GM19025 (cell line): Measurements from ENCODE around the gene RERE.
"Not testable (repeated sequence)": the region's sequence is repeated elsewhere in the genome, so short reads cannot be mapped to it uniquely, and the experiment has no call there.

Experiments used
- ATAC-seq: cut with Tn5 transposase; IDR thresholded peaks from one replicate; pipeline ENCODE4 v1.9.1; 2021; ENCODE audit warnings: mild to moderate bottlenecking, low read depth, moderate library complexity; ENCODE audit not compliant: unreplicated experiment

RERE gene

DNA sequence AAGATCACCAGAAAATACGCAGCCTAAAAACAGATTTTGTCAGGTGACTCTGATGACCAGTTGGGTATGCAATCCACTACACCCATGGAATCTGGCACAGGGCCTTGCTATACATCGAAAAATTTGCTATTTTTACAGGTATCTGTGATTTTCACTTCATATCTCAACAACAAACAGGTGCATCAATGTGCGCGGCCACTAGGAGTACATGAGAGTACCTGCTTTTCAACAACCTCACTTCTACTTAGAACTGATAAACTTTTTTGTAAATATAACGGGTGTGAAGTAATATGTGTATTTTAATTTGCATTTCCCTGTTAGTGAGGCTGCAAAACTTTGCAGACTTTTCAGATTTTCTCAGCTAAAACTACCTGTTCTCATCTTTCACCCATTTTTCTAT, 418.8 kb downstream of the RERE start:
- ATAC-seq = no peak

- no peak for ATAC-seq
Observed at GRCh38 chr1:8398086-8398485, 419.4 kb downstream of the RERE start.

DNA sequence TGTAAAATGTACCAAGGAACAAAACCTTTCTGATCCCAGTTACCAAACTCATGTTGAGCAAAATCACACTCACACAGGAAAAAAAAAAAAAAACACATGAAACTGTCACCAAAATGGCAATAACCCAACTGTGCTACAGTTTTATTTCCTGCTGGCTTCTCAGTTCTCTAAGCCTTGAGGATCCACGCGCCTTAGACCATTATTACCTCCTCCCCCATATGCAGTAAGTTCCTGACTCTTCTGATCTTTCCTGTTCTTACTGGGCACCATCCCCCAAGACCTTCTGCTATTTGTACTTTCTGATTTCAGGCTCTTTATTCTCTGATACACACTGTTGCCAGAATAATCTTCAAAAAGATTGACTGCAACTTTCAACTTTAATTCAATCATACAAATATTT, 419.9 kb downstream of the RERE start:
- ATAC-seq = no peak

- ATAC-seq = no peak
Observed at GRCh38 chr1:8396786-8397406, 420.5 kb downstream of the RERE start.

- no peak for ATAC-seq
Observed at GRCh38 chr1:8396083-8396785, 421.2 kb downstream of the RERE start.

DNA sequence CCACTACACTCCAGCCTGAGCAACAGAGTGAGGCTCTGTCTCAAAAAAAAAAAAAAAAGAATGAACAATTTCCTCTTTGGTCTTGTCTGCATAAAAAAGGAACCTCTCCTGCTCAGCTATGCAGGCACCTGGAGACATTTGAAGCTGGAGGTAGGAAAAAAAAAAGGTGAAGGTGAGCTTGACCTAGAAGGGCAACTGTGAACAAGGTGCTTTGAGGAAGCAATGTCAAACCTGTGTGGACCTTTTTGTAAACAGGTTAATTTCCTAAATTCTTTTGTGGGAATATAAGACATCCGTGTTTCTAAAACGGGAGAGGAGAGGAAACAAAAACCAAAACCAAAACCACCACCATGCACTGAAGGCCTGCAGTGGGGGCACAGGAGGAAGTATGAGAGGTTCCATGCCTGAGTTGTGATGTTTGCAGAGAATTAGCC, 422.0 kb downstream of the RERE start:
- no peak for ATAC-seq

GRCh38 chr1:8394456-8395321, 422.8 kb downstream of the RERE start:
- ATAC-seq = no peak

- no peak for ATAC-seq
Observed at GRCh38 chr1:8392522-8392921, 424.9 kb downstream of the RERE start.

- ATAC-seq = no peak
Observed at GRCh38 chr1:8390707-8391106, 426.7 kb downstream of the RERE start.

- ATAC-seq = no peak
Observed at GRCh38 chr1:8389958-8390535, 427.4 kb downstream of the RERE start.

GRCh38 chr1:8388732-8389562, 428.5 kb downstream of the RERE start:
- ATAC-seq = no peak

- ATAC-seq = no peak
Observed at GRCh38 chr1:8386247-8386646, 431.2 kb downstream of the RERE start.

GRCh38 chr1:8384577-8384976, 432.9 kb downstream of the RERE start:
- ATAC-seq = no peak

DNA sequence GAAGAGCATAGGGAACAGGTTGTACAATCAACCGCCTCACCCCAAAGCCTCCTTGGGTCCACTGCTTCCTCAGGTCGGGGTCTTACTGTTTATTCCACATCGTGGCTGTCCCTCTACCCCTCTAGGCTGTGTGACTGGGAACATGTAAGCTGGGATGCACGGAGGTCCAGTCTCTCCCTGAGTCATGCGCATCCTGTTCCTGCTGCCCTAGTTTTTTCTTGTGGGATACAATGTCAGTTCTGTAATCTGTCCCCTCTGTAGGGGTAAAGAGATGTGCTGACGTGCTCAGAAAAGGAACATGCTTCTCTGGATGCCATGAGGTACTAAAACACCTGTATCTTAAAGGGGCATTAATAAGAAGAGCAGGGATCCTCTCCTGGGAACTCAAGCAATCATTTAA, 433.4 kb downstream of the RERE start:
- no peak for ATAC-seq

- no peak for ATAC-seq
Observed at GRCh38 chr1:8382608-8383505, 434.6 kb downstream of the RERE start.

DNA sequence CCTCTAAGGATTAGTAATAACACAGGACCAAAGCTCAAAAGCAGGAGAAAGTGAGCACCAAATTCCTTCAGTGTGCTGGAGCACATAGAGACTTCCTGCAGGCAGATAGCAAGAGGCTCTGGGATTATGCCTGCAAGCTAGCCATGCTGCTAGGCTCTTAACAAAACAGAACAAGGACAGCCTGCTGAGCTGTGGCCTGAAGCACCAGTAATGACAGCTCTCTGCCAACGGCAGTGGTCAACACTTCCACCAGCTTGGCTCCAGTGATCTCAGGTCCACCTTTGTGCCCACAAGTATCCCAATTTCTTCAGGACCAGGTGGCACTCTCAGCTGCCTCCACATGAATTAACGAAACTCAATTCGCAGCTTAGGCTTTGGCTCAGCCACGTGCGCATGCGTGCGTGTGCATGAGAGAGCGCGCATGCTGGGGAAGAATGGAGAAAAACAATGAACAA, 435.4 kb downstream of the RERE start:
- no peak for ATAC-seq

GRCh38 chr1:8381618-8382017, 435.8 kb downstream of the RERE start:
- no peak for ATAC-seq

GRCh38 chr1:8380310-8380709, 437.1 kb downstream of the RERE start:
- not testable (repeated sequence) for ATAC-seq
